Activated CD8-positive, alpha-beta memory T cell treated with anti-CD3 and anti-CD28 coated beads, Interleukin-2, amount 50 U/mL, for 1 hour (primary cell): ENCODE measurements around the gene AHDC1.

Source experiments
- DNase-seq: peaks from one replicate; pipeline ENCODE4 v3.0.0-alpha.2; 2020; ENCODE audit errors: extremely low read depth

AHDC1 gene

DNA sequence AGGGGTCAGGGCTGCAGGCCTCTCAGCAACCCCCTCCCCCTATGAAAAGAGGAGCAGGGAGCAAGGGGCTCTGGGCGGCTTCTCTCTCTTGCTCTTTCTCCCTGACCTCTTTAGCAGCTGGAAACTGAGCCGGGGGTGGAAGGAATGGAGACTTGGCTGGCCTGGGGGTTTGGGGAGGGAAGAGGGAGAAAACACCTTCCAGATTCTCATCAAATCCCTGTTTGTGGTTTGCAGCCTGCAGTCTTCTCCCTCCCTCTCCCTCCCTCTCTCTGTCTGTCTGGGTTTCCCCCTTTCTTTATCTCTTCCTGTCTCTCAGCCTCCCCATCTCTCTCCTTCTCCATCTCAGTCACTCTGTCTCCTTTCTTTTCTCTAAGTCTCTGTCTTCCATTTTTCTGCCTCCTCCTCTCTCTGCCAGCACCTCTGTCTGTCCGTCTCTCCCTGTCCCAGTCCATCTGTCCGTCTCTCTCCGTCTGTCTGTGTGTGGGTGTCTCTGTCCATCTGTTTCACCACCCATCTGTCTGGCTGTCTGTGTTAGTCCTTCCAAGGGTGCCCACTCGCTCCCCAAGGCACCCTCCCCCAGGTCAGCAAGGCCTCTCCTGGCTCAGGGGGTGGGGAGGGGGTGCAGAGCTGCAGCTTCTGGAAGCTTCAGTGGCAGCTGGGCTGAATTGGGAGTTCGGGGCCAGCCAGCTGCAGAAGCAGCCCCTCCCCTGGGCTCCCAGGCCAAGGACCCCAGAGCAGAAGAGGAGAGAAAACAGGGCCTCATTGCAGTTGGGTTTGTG lies 6.2 kb downstream of the AHDC1 start:
- DNase-seq, result no peak

GRCh38 chr1:27596986-27597385 lies 7.0 kb downstream of the AHDC1 start:
- no peak for DNase-seq

DNA sequence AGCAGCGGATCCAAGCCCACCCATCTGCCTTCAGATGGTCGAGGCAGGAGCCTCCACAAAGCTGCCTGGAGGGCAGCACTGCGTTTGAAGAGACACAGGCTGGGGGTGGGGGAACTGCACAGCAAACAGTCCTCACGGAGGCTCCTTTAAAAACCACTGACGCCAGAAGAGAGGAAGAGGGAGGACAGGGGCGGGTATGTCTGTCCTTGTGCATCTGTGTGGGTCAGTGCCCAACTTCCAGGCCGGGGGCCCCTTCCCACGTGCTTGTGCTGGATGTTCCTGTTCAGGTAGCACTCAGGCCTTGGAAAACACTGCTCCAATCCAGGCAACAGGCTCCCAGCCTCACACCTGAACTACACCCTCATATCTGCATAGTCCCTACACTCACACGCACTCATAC lies 7.7 kb downstream of the AHDC1 start:
- DNase-seq, result no peak

DNA sequence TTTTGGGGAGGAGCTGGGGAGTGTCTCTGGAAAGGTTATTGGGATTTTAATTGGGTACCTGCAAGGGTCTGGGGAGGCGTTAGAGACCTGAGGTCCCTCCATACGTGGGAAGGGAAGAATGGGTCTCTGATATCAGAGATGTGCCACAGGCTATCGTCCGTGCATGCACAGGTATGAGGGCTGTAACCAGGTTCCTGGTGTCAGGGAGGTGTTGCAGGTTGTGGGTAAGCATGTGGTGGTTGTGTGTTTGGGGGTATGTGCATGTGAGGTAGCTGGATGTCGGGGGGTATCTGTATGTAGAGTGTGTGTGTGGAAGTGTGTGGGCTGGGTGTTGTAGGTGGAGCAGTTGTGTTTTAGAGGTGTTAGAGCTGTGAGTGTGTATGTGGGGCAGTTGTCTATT lies 8.3 kb downstream of the AHDC1 start:
- no peak for DNase-seq

DNA sequence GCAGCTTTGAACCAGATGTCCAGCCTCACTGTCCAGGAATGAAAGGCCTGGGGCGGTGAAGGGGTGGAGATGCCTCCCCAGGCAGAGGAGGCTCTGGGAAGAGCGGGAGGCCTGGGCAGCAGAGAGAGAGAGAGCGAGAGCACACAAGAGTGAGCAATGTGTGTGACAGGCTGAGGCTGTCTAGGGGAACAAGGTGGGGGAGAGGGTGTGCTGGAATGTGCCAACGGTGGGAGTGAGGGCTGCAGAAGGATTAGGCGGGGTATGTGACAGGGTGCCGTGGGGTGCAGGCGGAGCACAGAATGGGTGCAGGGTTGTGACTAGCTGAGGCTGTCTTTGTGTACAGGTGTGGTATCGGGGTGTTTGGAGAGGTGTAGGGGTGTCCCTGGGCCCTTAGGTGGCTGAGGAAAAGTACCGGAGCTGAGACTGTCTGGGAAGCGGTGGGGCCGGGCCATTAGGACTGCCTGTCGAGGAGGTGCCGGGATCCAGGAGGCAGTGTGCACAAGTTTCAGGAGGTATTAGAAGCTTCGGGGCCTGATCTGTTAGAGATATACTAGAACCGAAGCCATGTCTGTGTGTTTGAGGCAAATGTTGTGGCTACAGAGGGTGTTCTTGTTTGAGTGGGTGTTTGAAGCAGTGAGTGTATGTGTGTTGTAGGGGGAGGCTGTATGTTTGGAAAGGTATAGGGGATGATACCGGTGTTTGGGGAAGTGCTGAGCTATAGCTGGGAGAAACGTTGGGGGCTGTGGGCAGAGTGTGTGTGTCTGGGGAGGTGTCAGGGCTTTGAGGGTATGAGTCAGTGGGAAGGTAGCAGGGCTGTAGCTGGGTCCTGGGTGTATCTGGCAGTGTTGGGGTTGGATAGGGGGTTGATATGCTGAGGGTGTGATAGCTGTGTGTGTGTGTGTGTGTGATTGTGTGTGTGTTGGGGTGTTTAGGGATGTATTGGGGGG lies 9.1 kb downstream of the AHDC1 start:
- no peak for DNase-seq

- DNase-seq, result no peak
These were observed 10.0 kb downstream of the AHDC1 start for GRCh38 chr1:27593678-27594563.

GRCh38 chr1:27592931-27593677 lies 10.8 kb downstream of the AHDC1 start:
- DNase-seq, result no peak

GRCh38 chr1:27592232-27592930 lies 11.6 kb downstream of the AHDC1 start:
- DNase-seq, result no peak

- no peak for DNase-seq
These were observed 12.3 kb downstream of the AHDC1 start for GRCh38 chr1:27591622-27592021.

- DNase-seq, result no peak
These were observed 12.9 kb downstream of the AHDC1 start for GRCh38 chr1:27590917-27591508.

- no peak for DNase-seq
These were observed 14.0 kb downstream of the AHDC1 start for GRCh38 chr1:27589841-27590426.

DNA sequence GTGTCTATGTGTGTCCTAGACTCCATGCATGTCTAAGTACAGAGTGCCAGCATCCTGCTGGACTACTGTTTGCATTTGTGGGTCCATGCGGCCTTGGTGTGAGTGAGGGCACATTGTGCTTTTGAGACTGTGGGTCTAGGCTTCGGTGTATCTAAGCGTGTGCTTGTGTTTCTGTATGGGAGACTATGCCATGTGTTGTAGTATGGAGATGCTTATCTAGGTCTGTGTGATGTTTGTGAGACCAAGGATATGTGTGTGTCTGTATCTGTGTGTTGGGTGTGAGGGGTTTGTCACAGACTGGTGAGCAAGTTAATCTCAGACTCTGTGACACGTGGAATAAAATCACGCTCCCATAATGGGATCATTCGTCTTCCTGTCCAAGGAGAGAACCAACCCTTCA lies 14.5 kb downstream of the AHDC1 start:
- no peak for DNase-seq

- no peak for DNase-seq
These were observed 15.4 kb downstream of the AHDC1 start for GRCh38 chr1:27588256-27589232.

- no peak for DNase-seq
These were observed 18.3 kb downstream of the AHDC1 start for GRCh38 chr1:27585684-27586083.

- no peak for DNase-seq
These were observed 19.5 kb downstream of the AHDC1 start for GRCh38 chr1:27584453-27584852.

GRCh38 chr1:27583479-27583878 lies 20.5 kb downstream of the AHDC1 start:
- DNase-seq, result no peak

- DNase-seq, result no peak
These were observed 22.1 kb downstream of the AHDC1 start for GRCh38 chr1:27581823-27582243.

GRCh38 chr1:27577504-27578188 lies 26.3 kb downstream of the AHDC1 start:
- no peak for DNase-seq
